ENCODE data around the gene ZNF319.
"Not testable (repeated sequence)": the region's sequence is repeated elsewhere in the genome, so short reads cannot be mapped to it uniquely, and the experiment has no call there.

The ZNF319 gene

DNA sequence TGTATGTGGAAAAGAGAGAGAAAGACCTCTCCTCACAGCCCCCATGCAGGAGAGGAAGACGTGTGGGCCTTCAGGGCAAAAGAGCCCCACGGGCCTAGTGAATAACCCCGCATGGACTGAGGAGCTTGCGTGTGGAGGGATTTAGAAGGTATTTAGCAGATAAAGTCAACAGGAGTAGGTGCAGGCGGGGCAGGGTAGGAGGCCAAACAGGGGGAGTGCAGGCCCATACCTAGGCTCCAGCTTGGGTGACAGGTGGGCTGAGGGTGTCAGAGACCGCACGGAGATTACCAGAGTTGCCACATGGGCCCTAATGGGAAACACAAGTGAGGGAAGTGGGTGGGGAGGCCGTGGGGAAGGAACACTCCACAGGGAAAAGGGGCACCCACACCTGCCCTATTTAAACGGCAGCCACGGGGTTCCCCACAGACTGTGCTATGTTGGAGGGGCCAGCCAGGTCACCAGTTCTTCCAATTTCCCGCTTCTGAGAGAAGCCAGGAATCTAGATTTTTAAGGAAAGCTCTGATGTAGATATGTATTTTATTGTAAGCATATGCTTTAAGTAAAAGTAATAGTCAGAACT, 21.4 kb downstream of the ZNF319 start:
- DNase-seq, result no peak

DNA sequence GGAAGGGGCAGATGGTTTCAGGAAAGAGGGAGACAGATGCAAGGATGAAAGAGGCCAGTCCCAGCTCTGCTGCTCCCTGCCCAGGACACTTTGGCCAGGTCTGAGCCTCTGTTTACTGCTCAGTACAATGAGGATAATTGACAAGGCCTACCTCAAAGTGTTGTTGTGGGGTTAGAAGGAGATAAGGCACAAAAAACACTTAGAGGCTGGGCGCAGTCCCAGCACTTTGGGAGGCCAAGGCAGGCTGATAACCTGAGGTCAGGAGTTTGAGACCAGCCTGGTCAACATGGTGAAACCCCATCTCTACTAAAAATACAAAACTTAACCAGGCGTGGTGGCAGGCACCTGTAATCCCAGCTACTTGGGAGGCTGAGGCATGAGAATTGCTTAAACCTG, 22.4 kb downstream of the ZNF319 start:
- not testable (repeated sequence) for DNase-seq

DNA sequence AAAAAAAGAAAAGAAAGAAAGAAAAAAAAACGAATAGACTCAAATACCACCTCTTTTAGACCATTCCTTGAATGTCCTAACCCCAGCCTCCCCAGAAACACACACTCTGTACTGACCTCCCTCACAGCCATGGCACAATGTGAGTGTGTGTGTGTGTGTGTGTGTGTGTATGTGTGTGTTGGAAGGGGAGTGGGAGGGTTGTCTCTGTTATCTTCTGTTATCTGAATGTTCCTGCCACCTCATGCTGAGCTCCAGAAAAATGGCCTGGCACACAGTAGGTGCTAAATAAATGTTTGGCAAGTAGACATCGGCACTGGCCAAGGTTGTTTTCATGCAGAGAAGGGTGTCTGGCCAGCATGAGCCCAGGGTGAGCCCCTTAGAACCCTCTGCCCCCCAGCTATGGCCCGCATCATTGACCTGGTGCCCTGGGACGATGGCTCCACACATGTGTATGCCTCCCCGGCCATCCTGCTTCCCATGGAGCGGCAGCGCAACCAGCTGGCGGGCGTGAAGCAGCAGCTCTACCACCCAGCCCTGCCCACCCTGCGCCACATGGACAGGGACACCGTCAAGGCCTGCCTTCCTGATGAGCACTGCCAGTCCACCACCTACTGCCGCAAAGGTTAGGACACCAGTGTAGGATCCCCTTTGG, 22.9 kb downstream of the ZNF319 start:
- no peak for DNase-seq

DNA sequence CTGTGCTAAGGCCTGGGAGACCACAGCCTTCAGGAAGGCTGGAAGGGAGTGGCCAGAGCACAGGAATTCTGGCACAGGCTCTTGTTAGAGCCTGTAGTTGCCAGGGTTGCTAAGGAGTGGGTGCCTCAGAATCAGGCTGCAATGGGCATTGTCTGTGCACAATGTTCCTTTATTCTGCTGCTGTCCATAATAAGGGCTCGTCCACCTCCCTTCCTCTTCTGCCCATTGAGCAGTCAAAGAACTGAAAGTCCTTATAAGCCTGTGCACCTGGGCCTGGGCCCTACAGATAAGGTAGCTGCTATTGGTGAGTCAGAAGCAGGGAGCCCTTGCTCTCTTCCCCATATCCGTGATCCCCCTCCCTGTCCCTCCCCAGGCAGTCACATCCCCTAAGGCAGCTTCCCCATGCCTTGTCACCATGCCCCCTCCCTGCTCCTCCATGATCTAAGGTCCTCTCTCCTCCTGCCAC, 24.1 kb downstream of the ZNF319 start:
- DNase-seq, result peak in 33 of 51 donors; percentile 10 to 76 (median 38)

DNA sequence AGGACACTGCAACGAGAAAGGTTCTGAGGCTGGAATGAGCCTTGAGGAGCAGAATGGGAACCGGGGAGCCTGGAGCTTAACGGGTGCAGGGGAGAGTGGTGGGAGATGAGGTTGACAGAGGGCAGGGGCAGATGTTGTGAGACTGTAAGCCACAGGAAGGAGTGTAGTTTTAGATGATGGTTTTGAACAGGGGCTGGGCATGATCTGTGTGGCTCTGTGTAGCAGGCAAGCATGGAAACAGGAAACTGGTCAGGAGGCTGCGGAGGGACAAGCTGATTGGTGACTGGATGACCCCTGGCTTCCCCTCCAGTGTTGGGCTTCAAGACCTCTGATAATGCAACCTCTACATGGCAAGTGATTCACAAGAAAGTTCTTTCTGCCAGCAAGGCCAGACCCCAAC, 28.2 kb downstream of the ZNF319 start:
- no peak for DNase-seq

DNA sequence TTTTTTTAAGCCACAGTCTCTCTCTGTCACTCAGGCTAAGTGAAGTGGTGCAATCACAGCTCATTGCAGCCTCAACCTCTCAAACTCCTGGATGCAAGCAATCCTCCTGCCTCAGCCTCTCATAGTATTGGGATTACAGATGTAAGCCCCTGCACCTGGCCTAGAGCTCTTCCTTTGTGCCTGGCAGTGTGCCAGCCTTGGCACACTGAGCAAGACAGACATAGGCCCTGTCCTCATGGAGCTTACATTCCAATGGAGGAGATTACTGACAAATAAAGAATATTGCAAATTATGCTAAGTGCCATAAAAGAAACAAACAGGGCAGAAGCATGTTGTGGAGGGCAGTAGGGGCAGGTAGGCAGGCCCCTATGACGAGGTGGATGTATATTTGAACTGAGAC, 28.6 kb downstream of the ZNF319 start:
- no peak for DNase-seq

DNA sequence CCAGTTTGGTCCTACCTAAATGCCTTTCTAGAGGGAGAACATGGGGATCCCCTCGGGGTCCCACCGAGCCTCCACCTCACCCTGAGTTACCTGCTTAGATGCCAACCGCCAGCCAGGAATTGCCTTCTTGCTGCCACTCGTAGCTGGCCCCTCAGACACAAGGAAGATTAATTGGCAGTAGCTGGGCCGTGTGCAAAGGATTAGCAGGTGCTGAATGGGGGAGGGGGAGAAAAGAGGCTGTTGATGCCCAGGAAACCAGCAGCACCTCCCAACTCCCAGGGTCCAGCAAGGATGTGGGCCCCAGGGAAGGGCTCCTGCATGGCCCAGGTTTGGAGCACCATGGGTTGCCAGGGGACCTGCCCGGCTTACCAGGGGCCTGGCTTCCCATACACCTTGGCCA, 29.5 kb downstream of the ZNF319 start, which contains the start of gene CNGB1:
Gene CNGB1 (minus strand): TSS at position 159 of the 400 bp plus-strand sequence. CDS start 3,842 bp downstream, outside the sequence.
- no peak for DNase-seq

DNA sequence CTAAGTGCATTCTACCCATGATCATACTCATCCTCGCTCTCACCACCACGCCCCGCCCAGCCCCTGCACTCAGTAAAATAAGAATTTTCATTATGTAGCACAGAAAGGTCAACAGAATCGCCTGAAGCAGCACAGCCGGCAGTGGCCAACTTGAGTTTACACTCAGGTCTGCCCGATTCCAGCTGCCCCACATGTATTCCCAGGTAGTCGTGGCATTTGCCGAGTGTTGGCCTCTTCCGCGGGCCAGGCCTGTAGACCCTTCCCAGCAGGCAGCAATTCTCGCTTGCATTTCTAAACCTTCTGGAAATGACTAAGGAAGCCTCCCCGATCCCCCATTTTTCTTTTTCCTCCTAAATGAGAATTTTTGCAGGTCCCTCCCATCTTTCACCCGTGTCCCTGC, 30.2 kb downstream of the ZNF319 start:
- DNase-seq, result no peak

DNA sequence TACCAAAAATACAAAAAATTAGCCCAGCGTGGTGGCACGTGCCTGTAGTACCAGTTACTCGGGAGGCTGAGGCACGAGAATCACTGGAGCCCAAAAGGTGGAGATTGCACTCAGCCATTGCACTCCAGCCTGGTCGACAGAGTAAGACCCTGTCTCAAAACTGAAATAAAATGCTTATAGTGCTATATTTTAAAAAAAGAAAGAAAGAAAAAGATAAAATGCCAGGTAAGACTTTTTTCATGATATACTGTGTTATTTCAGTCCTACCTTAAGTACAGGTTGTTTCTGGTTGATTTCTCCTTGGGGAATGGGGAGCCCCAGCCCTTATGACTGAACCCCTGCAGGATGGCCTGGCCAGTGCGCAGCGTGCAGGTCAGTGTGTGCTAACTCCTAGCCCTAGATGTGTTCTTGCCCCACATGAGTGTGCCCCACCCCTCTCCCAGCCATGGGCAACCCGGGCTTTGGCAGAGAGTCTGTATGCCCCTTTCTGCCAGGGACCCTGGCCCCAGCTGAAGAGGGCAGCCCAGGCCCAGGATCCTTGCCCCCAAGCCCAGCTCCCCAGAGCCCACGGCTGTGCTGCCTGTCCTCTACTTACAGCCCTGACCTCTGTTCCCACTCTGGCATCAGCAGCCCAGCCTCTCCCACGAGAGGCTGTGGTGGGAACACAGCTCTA, 30.9 kb downstream of the ZNF319 start:
- no peak for DNase-seq

DNA sequence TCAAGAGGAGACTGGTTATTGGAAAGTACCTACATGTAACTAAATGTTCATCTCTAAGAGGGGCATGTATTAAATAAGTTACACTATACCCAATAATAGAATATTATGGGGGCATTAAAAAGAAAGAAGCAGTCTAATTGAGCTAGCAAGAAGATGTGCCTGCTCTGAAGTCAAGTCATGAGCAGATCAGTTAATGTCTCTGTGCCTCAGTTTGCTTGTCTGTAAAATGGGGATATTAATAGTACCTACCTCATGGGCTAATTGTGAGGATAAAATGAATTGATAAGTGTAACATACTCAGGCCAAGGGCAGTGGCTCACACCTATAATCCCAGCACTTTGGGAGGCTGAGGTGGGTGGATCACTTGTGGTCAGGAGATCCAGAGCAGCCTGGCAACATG, 32.6 kb downstream of the ZNF319 start:
- no peak for DNase-seq

DNA sequence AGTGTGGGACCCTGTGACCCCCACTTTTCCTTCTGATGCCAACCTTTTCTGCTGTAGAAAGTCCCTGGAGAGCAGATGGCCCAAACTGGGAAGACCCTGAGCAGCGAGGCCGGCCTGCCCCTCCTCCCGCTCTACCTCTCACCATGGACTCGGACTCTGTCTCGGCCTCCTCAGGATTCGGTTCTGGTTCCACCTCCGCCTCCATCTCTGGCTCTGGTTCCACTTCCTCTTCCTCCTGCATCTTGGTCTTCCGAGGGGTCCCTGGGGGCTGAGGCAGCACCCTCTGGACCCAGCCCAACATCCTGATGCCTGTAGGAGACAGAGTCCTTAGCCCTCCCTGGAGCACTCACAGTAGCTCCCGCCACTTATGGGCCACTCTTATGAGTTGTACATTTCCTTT, 33.5 kb downstream of the ZNF319 start:
- DNase-seq, result no peak

DNA sequence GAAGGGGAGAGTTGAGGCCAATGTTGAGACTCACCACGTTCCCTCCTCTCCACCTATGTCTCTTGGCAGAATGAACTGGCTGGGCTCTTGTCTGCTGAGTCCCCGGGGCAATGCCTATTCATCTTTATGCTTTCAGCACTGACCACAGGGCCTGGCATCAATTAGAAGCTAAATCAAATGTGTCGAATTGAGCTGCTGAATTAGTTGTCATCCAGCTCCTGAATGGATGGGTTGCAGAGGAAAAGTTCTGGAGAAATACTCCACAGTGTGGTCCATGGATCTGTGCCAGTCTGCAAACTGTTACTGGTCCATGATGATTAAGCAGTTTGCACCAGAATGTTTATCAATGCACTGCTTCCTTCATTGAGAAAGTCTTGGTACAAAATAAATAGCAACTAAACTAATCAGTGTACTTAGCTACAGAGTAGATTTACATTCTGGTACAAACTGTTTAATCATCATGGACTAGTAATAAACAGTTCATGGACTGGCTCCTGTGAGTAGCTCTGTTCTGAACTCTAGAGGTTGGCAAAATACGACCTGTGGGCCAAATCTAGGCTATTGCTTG, 34.2 kb downstream of the ZNF319 start:
- DNase-seq, result no peak

DNA sequence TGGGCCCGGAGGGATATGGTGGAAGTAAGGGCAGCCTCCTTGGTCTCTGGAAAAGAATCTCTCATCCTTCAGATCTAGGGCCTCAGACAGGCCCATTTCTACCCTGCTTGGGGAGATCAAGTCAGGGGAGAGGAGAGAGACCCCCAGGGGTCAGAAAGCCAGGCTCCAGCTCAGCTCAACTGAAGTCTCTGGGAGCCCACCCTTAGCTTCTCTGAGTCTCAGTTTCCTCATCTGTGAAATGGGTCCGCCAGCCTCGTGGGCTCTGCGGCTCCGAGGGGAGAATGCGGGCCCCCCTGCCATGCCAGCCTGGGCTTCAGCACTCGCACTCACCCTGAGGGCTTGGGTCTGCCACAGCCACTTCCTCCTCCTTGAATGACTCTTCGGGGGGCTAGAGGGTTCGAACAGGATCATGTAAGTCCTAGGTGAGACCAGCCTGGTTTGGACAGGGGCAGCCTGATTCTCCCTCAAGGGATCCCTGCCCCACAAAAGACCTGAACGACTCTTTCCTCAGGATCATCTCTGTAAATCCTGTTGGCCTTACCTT, 36.2 kb downstream of the ZNF319 start:
- no peak for DNase-seq

DNA sequence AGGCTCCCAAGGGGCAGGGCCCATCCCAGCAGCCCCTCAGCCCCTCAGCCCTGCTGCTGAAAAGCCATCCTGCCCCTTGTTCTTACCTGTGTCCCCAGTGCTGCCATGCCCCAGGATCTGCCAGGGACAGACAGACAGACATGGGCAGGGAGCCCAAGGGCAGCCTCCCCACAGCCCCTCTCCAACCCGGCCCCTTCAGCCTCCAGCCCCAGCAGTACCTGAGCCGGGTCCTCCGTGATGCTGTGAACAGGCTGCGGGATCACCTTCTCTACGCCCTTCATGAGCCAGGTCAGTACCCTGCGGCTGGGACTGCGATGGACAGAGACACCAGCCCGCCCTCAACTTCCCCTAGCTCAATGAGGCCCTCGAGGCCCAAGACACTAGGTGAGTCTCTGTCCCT, 37.7 kb downstream of the ZNF319 start:
- DNase-seq, result no peak

DNA sequence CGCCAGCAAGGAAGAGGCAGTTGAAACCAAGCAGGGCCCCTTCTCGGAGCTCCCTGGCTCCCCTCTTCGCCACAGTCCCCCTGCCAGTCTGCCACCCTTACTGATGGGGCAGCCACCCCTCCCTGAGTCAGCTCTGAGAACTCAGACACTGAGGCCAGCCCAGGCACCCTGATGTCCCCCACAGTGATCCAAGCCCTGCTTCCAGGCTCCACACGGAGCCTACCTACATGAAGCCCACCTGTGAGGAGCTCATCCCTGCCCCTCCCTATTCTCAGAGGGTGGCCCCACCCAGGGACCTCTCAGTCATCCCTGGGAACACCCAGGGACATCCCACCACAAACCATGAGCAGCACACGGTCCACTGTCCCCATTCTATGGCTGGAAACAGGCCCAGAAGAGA, 38.4 kb downstream of the ZNF319 start:
- no peak for DNase-seq

DNA sequence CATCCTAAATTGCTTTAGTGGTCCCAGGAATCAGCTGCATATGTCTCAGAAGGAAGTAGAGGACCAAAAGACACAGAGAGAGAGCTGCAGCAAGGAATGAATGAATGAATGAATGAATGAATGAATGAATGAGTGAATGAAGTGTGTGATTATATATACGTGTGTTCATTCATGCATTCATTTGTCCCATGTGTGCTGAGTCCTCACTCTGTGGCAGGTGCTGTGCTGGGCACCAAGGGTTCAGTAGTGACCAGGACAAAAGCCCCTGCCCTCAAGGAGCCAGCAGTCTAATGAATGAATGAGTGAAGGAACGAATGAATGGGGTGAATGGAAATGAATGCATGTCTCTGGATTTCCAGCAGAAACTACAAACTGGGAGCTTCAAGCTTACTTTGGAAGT, 38.9 kb downstream of the ZNF319 start:
- DNase-seq, result no peak

DNA sequence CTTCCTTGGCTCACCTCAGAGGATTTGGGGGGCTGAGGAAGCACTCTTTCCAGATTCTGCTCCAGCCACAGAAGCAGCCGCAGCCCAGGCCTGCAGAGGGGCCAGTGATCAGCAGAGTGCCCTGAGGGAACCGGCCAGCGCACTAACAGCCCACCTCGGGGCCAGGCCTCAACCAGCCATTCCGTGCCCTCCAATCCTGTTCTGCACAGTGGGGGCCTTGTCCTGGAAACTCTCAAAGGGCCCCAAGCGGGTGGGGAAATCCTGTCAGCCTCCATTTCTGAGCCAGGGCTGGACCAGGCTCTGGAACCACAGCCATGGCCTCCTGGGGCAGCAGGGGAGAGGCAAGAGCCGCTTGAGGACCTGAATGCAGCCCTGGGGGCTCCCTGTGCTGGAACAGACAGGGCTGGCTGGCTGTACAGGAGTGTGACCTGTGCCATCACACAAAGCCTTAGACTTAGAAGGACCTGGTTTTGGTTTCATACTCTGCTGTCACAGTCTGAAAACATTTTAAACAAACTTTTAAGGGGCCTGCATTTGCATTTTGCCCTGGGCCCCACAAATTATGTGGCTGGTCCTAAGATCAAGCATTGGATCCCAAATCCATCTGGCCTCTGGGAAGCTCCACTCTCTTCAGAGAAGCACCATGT, 39.5 kb downstream of the ZNF319 start:
- DNase-seq, result no peak

DNA sequence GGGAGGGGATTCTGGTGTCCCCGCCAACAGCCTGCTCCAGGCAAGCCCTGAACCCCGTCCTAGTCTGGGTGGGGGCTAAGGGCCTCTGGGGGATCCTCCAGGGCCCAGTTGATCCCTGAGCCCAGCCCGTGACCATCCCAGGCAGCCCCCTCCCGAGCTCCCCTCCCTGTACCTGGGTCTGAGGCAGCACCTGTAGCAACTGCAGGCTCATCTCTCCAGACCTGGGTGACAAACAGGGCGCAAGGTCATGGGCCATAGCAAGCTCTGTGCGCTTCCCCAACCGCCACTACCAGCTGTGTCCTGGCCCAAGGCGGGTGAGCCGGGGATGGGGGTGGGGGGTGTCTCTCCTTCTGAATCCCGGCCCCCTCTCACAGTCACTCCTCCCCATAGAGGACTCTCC, 40.2 kb downstream of the ZNF319 start:
- no peak for DNase-seq

DNA sequence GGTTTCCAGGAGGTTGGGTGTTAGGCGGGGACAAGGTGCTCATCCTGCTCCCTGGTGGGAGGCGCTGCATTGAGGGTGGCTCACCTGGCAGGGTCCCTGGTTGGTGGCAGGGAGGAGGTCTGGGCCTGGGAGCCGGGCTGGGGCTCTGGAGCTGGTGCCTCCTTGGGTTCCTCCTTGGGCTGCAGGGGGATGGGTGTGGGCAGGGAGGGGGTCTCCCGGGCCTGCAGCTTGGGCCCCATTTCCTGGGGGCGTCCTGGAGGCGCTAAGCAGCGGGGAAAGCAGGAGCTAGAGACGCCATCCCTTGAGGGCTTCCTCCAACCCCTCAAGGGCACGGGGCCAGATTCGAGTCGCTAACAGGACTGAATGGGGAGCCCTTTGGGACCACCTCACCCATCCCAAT, 40.7 kb downstream of the ZNF319 start:
- DNase-seq, result no peak

DNA sequence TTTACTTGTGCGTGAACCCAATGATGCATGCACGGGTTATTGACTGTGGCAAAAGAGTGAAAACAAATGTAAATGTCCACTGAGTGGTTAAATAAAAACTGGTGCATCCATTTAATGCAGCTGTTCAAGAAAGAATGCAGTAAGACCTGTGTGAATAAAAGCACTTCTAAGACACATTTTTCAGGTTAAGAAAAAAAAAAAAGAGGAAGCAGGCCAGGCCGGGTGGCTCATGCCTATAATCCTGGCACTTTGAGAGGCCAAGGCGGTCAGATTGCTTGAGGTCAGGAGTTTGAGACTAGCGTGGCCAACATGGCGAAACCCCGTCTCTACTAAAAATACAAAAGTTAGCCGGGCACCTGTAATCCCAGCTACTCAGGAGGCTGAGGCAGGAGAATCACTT, 41.4 kb downstream of the ZNF319 start:
- DNase-seq, result no peak

DNA sequence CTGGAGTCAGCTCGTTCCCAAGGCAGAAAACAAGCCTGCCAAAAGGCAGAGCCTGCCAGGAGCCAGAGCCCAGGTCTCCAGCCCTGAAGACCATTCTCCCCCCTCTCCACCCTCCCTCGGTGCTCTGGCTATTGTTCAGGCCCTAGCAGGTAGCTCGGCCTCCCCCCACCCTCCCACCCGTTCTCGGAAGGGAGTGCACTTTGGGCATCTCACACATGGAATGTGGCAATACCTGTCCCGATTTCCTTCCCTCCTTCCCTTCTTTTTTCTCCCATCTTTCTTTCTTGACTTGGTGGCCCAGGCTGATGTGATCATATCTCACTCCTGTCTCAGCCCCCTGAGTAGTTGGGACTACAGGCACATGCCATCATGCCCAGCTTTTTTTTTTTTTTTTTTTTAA, 41.9 kb downstream of the ZNF319 start:
- no peak for DNase-seq
